Mammary epithelial cell (primary cell): ENCODE data around the gene CC2D1B.

ENCODE experiments used
- CTCF ChIP-seq, 2 donors: IDR thresholded peaks in 1 of 2; conservative IDR thresholded peaks in 1 of 2; 2 replicates each; pipeline ENCODE4 v1.5.1; 2011 to 2012; ENCODE audit warnings: inconsistent platforms in 2 of 2, low read length in 2 of 2, mild to moderate bottlenecking in 2 of 2, control low read depth in 1 of 2, low read depth in 1 of 2; ENCODE audit not compliant: insufficient read depth in 1 of 2; ENCODE audit errors: extremely low read depth in 1 of 2
- EZH2 ChIP-seq: IDR thresholded peaks from 2 replicates; pipeline ENCODE4 v1.6.1; 2012; ENCODE audit warnings: low read length, inconsistent platforms, borderline replicate concordance

GRCh38 chr1:52321061-52321460, 44.9 kb downstream of the CC2D1B start:
- TF ChIP-seq CTCF (conservative IDR thresholded peaks at IDR 0.05 in 1 of 2, IDR thresholded peaks at IDR 0.05 in 1 of 2; ENCODE audit: extremely low read depth in 1 of 2, insufficient read depth in 1 of 2, low read depth in 1 of 2, low read length in 2 of 2) = no peak
- no peak for TF ChIP-seq EZH2
